Activated B cell treated with CpG ODN at 0.5 μM for 24 hours (primary cell): ENCODE data around the gene ME2. TPM values are rescaled to one million over a fixed set of nuclear protein-coding genes. Genes with fewer than 3 reads are reported as not detected.
A peak's percentile ranks its signal among the peaks of the same experiment; 100 is the strongest.

Source experiments
- ATAC-seq: fragments of 200-7000 bp; cut with Tn5 transposase; one replicate; pipeline ENCODE4 v1.10.0; 2021; ENCODE audit warnings: low read depth, mild to moderate bottlenecking, moderate library complexity
- CTCF ChIA-PET: fragments of 350-600 bp; sonication (Branson Sonifier 250); formaldehyde crosslinking; loops from one replicate; lab custom pipeline; 2021; ENCODE audit warnings: antibody characterized with exemption; lab: Charles Lee
- POLR2A ChIA-PET: fragments of 350-600 bp; sonication (Branson Sonifier 250); formaldehyde crosslinking; loops from one replicate; lab custom pipeline; 2021; ENCODE audit warnings: antibody characterized with exemption; lab: Charles Lee
- DNase-seq: peaks from one replicate; pipeline ENCODE4 v3.0.0; 2022
- H3K27ac Mint-ChIP-seq: one replicate; pipeline ENCODE4 v1.8.0; 2020; ENCODE audit warnings: mixed read lengths
- H3K27me3 Mint-ChIP-seq: one replicate; pipeline ENCODE4 v1.8.0; 2021; ENCODE audit warnings: mixed read lengths
- H3K36me3 Mint-ChIP-seq: one replicate; pipeline ENCODE4 v1.8.0; 2021; ENCODE audit warnings: low read depth, mixed read lengths
- H3K4me1 Mint-ChIP-seq: one replicate; pipeline ENCODE4 v1.8.0; 2021; ENCODE audit warnings: mixed read lengths
- H3K4me3 Mint-ChIP-seq: one replicate; pipeline ENCODE4 v1.8.0; 2020; ENCODE audit warnings: mild to moderate bottlenecking, mixed read lengths
- H3K9me3 Mint-ChIP-seq: one replicate; pipeline ENCODE4 v1.8.0; 2020; ENCODE audit warnings: mixed read lengths
- intact Hi-C: fragments of 100-400 bp; cut with micrococcal nuclease; formaldehyde crosslinking; loops from one replicate; pipeline ENCODE4 v1.15.1; 2024
- total RNA-seq: library from RNA; stranded (reverse); gene quantifications from 2 replicates; pipeline ENCODE4 v1.2.3, GENCODE V29; 2022
- TF ChIP-seq, protein P1 (sequence below): fragments of 200-600 bp; IDR thresholded peaks from one replicate; pipeline ENCODE4 v1.8.0; 2022; ENCODE audit warnings: antibody characterized with exemption, mild to moderate bottlenecking

Gene ME2
- total RNA-seq, 1 donor from 2014 or later = 63.5 TPM

DNA sequence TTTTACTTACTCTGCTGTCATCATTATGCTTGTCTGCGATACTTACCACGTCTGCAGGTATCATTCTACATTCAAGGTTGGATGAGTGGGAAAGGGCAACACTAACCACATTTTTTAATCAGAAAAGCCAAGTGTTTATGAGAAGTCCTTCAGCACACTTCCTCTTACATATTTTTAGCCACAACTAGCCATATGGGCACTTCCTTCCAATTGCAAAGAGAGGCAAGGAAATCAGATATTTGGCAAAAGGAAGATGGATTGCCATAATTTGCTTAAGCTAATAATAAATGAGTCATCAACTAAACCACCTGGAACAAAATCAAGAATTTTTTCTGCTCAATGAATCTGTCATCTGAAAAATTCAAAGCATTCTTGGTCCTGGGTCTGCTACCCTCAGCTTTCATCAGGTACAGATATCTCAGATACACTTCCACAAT, 42.4 kb upstream of the ME2 start:
- ATAC-seq (peak; percentile 80), DNase-seq (no peak)
- ChIA-PET POLR2A (interaction anchor here (0.6 to 1.7 kb wide), 10 partner anchors 10 to 358 kb away, joined by 3 to 20 read pairs (median 5); partner anchors contain the start of genes ME2 and SMAD4), CTCF (interaction anchor here (1.0 kb wide), 1 partner anchor 16 kb away, joined by 4 read pairs; no protein-coding TSS in a partner anchor)
- Mint-ChIP-seq H3K4me3 (peak overlapping the region; percentile 16), H3K9me3 (no peaks in the 10 kb centered on the region), H3K27ac (peak overlapping the region; percentile 35), H3K4me1 (peaks cover 30% of the 10 kb centered on the region), H3K27me3 (no peaks in the 10 kb centered on the region), H3K36me3 (no peaks in the 10 kb centered on the region)
- TF ChIP-seq, protein P1, sequence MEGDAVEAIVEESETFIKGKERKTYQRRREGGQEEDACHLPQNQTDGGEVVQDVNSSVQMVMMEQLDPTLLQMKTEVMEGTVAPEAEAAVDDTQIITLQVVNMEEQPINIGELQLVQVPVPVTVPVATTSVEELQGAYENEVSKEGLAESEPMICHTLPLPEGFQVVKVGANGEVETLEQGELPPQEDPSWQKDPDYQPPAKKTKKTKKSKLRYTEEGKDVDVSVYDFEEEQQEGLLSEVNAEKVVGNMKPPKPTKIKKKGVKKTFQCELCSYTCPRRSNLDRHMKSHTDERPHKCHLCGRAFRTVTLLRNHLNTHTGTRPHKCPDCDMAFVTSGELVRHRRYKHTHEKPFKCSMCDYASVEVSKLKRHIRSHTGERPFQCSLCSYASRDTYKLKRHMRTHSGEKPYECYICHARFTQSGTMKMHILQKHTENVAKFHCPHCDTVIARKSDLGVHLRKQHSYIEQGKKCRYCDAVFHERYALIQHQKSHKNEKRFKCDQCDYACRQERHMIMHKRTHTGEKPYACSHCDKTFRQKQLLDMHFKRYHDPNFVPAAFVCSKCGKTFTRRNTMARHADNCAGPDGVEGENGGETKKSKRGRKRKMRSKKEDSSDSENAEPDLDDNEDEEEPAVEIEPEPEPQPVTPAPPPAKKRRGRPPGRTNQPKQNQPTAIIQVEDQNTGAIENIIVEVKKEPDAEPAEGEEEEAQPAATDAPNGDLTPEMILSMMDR = no peak
- intact Hi-C loops = loop anchor here (1.0 to 2.0 kb wide), 2 partner anchors 42 to 64 kb away; no protein-coding TSS in a partner anchor

DNA sequence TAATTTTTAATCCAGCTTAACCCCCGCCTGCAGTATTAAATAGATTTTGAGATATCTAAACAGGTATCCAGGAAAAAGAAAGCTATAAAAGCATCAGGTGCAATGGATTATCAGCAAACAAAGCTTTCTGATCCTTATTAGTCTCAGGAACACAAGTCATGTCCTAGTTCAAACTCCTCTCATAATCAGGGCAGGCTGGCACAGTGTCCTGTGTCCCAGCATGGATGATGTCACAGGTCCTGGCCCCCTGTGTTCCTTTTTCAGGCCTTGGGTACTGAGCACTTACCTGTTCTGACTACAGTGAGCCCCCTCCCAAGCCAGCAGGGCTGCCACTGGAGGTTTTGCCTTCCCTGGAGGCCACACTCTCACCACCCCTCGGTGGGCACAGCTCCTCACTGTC, 39.6 kb upstream of the ME2 start:
- CTCF ChIA-PET = no interaction called here
- intact Hi-C loops = no loop called here
- no peak for DNase-seq
- Mint-ChIP-seq H3K4me3 (no peak overlapping the region), H3K27me3 (no peaks in the 10 kb centered on the region), H3K4me1 (peaks cover 17% of the 10 kb centered on the region), H3K36me3 (no peaks in the 10 kb centered on the region), H3K9me3 (no peaks in the 10 kb centered on the region), H3K27ac (no peak overlapping the region)
- no peak for ATAC-seq
- TF ChIP-seq, protein P1 = no peak
- POLR2A ChIA-PET = interaction anchor here (1.8 kb wide), 1 partner anchor 214 kb away, joined by 6 read pairs; no protein-coding TSS in a partner anchor

DNA sequence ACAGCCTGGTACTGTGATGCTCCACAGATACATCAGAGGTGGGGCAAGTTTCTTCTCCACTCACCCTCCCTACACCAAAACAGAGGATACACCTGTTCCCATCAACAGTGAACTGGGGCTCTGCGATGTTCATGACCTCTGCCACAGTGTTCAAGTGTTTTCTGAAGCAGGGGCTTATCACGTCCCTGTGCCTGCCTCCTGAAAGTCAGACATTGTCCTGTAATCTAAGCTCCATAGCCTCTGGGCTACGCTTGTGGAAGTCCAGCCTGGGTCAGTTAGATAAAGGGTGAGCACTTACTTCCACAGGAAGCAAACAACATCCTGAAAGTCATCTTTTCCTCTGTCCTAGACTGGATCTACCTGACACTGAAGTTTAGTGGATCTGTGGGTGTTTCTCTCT, 38.9 kb upstream of the ME2 start:
- ChIA-PET CTCF (no interaction called here), POLR2A (no interaction called here)
- TF ChIP-seq, protein P1 = no peak
- no peak for DNase-seq
- Mint-ChIP-seq H3K4me3 (no peak overlapping the region), H3K4me1 (peaks cover 17% of the 10 kb centered on the region), H3K27me3 (no peaks in the 10 kb centered on the region), H3K27ac (no peak overlapping the region), H3K36me3 (no peaks in the 10 kb centered on the region), H3K9me3 (no peaks in the 10 kb centered on the region)
- no peak for ATAC-seq
- intact Hi-C loops = no loop called here

DNA sequence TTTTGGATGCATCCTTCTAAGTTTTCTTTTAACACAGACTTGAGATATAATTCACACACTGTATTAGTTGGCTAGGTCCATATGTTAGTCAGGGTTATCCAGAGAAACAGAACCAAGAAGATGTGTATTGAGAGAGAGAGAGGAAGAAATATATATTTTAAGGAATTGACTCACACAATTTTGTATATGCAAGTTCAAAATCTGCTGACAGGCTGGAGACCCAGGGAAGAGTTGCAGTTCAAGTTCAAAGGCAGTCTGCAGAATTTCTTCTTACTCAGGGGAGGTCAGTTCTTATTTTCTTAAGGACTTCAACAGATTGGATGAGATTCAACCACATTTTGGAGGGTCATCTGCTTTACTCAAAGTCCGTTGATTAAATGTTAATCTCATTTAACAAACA, 36.1 kb upstream of the ME2 start:
- intact Hi-C loops = no loop called here
- Mint-ChIP-seq H3K4me3 (no peak overlapping the region), H3K36me3 (no peaks in the 10 kb centered on the region), H3K4me1 (no peaks in the 10 kb centered on the region), H3K27ac (no peak overlapping the region), H3K9me3 (no peaks in the 10 kb centered on the region), H3K27me3 (no peaks in the 10 kb centered on the region)
- TF ChIP-seq, protein P1 = no peak
- ChIA-PET CTCF (no interaction called here), POLR2A (interaction anchor here (0.6 to 1.9 kb wide), 3 partner anchors 36 to 195 kb away, joined by 3 to 5 read pairs (median 4); partner anchors contain the start of genes ELAC1 and ME2)
- DNase-seq (no peak), ATAC-seq (no peak)

DNA sequence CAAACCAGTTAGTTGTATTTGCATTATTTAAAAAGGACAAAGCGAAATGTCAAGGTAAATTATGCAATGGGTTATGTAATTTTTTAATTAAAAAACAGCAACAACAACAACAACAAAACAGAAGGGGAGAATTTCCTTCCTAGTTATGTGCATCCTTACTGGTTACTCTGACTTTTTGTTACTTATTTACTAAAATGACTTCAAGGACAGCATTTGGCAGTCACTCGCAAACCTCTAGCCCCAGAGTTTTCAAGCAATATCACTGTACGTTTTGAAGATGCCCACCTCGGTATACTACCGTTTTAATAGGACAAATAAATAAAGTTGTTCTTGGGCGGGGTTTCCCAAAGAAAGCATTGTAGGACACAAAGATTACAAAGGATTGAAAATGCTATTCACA, 34.4 kb upstream of the ME2 start:
- intact Hi-C loops = no loop called here
- no peaks in the 10 kb centered on the region for H3K9me3 Mint-ChIP-seq
- ATAC-seq = no peak
- CTCF ChIA-PET = no interaction called here
- DNase-seq = no peak
- POLR2A ChIA-PET = no interaction called here
- H3K4me3 Mint-ChIP-seq = no peak overlapping the region
- H3K4me1 Mint-ChIP-seq = no peaks in the 10 kb centered on the region
- H3K36me3 Mint-ChIP-seq = no peaks in the 10 kb centered on the region
- TF ChIP-seq, protein P1 = no peak
- H3K27me3 Mint-ChIP-seq = no peaks in the 10 kb centered on the region
- no peak overlapping the region for H3K27ac Mint-ChIP-seq
